Effector memory CD4-positive, alpha-beta T cell (primary cell): ENCODE measurements around the gene CPLANE2.
A peak's percentile ranks its signal among the peaks of the same experiment; 100 is the strongest.
"Not testable (repeated sequence)": the region's sequence is repeated elsewhere in the genome, so short reads cannot be mapped to it uniquely, and the experiment has no call there.

Source experiments
- DNase-seq, 3 donors: peaks; one replicate each; pipeline ENCODE4 v3.0.0-alpha.2; 2020
- H3K27ac ChIP-seq: 2 replicates; pipeline ENCODE4 v1.7.0; 2013; ENCODE audit warnings: mild to moderate bottlenecking, low read length, moderate library complexity; ENCODE audit not compliant: insufficient read depth, poor library complexity, severe bottlenecking
- H3K27me3 ChIP-seq: replicated peaks from 2 replicates; pipeline ENCODE4 v1.7.0; 2013; ENCODE audit warnings: mild to moderate bottlenecking, low read length; ENCODE audit not compliant: insufficient read depth, control insufficient read depth, poor library complexity, severe bottlenecking
- H3K36me3 ChIP-seq: 2 replicates; pipeline ENCODE4 v1.7.0; 2013; ENCODE audit warnings: mild to moderate bottlenecking, low read length, moderate library complexity; ENCODE audit not compliant: control insufficient read depth, insufficient read depth
- H3K4me1 ChIP-seq: 2 replicates; pipeline ENCODE4 v1.7.0; 2013; ENCODE audit warnings: low read length, mild to moderate bottlenecking; ENCODE audit not compliant: control insufficient read depth, insufficient read depth, poor library complexity, severe bottlenecking
- H3K4me3 ChIP-seq: 2 replicates; pipeline ENCODE4 v1.7.0; 2013; ENCODE audit warnings: low read length, low read depth, mild to moderate bottlenecking; ENCODE audit not compliant: insufficient read depth, poor library complexity, severe bottlenecking
- H3K9me3 ChIP-seq: 2 replicates; pipeline ENCODE4 v1.7.0; 2013; ENCODE audit warnings: mild to moderate bottlenecking, low read length, moderate library complexity; ENCODE audit not compliant: control insufficient read depth

CPLANE2 gene

GRCh38 chr1:16218674-16219071 lies 18.3 kb downstream of the CPLANE2 start:
- Histone ChIP-seq H3K36me3 (no peaks in the 10 kb centered on the region), H3K4me1 (peaks cover 15% of the 10 kb centered on the region), H3K9me3 (no peaks in the 10 kb centered on the region), H3K27me3 (no peaks in the 10 kb centered on the region), H3K4me3 (no peak overlapping the region), H3K27ac (no peak overlapping the region)
- no peak for DNase-seq

- Histone ChIP-seq H3K36me3 (no peaks in the 10 kb centered on the region), H3K27me3 (no peaks in the 10 kb centered on the region), H3K4me3 (no peak overlapping the region), H3K9me3 (no peaks in the 10 kb centered on the region), H3K4me1 (peaks cover 15% of the 10 kb centered on the region), H3K27ac (no peak overlapping the region)
- no peak for DNase-seq
Observed at GRCh38 chr1:16218014-16218673, 18.8 kb downstream of the CPLANE2 start.

GRCh38 chr1:16217061-16217785 lies 19.8 kb downstream of the CPLANE2 start:
- peak; percentile 90 to 94 (median 93) for DNase-seq
- Histone ChIP-seq H3K27ac (peak overlapping the region; percentile 25), H3K4me1 (peaks cover 15% of the 10 kb centered on the region), H3K36me3 (no peaks in the 10 kb centered on the region), H3K27me3 (no peaks in the 10 kb centered on the region), H3K4me3 (peak overlapping the region; percentile 74), H3K9me3 (no peaks in the 10 kb centered on the region)

GRCh38 chr1:16215882-16216753 lies 20.9 kb downstream of the CPLANE2 start:
- no peak overlapping the region for H3K27ac ChIP-seq
- H3K27me3 ChIP-seq: no peaks in the 10 kb centered on the region
- no peaks in the 10 kb centered on the region for H3K36me3 ChIP-seq
- peak overlapping the region; percentile 74 for H3K4me3 ChIP-seq
- DNase-seq: peak; percentile 44 to 65 (median 51)
- no peaks in the 10 kb centered on the region for H3K9me3 ChIP-seq
- H3K4me1 ChIP-seq: peaks cover 15% of the 10 kb centered on the region

GRCh38 chr1:16215240-16215639 lies 21.7 kb downstream of the CPLANE2 start:
- H3K36me3 ChIP-seq, H3K4me3 ChIP-seq, H3K9me3 ChIP-seq, H3K27ac ChIP-seq, H3K27me3 ChIP-seq, DNase-seq: not testable (repeated sequence)
- peaks cover 15% of the 10 kb centered on the region for H3K4me1 ChIP-seq

- not testable (repeated sequence) for H3K4me3 ChIP-seq, DNase-seq, H3K27me3 ChIP-seq, H3K36me3 ChIP-seq, H3K27ac ChIP-seq, H3K9me3 ChIP-seq
- peaks cover 15% of the 10 kb centered on the region for H3K4me1 ChIP-seq
Observed at GRCh38 chr1:16213544-16213943, 23.4 kb downstream of the CPLANE2 start.

- Histone ChIP-seq H3K4me3 (no peak overlapping the region), H3K36me3 (no peaks in the 10 kb centered on the region), H3K9me3 (no peaks in the 10 kb centered on the region), H3K4me1 (peaks cover 15% of the 10 kb centered on the region), H3K27ac (no peak overlapping the region), H3K27me3 (no peaks in the 10 kb centered on the region)
- no peak for DNase-seq
Observed at GRCh38 chr1:16213013-16213412, 24.0 kb downstream of the CPLANE2 start.

GRCh38 chr1:16212251-16212961 lies 24.6 kb downstream of the CPLANE2 start, which contains the start of gene ARHGEF19:
Gene ARHGEF19 (minus strand): TSS chr1:16212652. CDS start chr1:16209054, 3,598 bp downstream.
- H3K4me1 ChIP-seq: peaks cover 15% of the 10 kb centered on the region
- no peaks in the 10 kb centered on the region for H3K27me3 ChIP-seq
- H3K4me3 ChIP-seq: no peak within 1 kb of the TSS
- H3K9me3 ChIP-seq: no peaks in the 10 kb centered on the region
- H3K36me3 ChIP-seq: no peaks in the 10 kb centered on the region
- DNase-seq: no peak
- H3K27ac ChIP-seq: no peak within 1 kb of the TSS

GRCh38 chr1:16211824-16212223 lies 25.2 kb downstream of the CPLANE2 start:
- no peak overlapping the region for H3K27ac ChIP-seq
- DNase-seq: no peak
- H3K4me3 ChIP-seq: no peak overlapping the region
- no peaks in the 10 kb centered on the region for H3K36me3 ChIP-seq
- no peaks in the 10 kb centered on the region for H3K9me3 ChIP-seq
- H3K4me1 ChIP-seq: peaks cover 14% of the 10 kb centered on the region
- H3K27me3 ChIP-seq: no peaks in the 10 kb centered on the region
